ENCODE results near the gene IFNA21.
"Not testable (repeated sequence)": the region's sequence is repeated elsewhere in the genome, so short reads cannot be mapped to it uniquely, and the experiment has no call there.

The IFNA21 gene

DNA sequence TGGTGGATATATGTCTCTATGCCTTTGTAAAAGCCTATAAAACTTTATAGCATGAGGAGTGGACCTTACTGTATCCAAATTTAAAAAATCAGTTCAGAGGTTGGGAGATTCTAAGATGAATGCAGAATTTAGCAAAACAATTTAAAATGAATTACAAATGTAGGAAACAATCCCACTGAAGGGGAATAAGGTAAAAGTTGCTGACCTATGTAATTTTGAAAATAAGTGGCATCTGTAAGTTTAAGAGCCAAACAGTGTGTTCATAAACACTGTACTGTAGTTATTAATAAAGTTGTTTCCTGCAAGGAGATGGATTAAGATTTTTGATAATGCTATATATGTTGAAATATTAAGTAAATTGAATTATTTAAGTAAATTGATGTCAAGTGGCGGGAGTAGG lies 29.4 kb downstream of the IFNA21 start:
- no peak for DNase-seq

DNA sequence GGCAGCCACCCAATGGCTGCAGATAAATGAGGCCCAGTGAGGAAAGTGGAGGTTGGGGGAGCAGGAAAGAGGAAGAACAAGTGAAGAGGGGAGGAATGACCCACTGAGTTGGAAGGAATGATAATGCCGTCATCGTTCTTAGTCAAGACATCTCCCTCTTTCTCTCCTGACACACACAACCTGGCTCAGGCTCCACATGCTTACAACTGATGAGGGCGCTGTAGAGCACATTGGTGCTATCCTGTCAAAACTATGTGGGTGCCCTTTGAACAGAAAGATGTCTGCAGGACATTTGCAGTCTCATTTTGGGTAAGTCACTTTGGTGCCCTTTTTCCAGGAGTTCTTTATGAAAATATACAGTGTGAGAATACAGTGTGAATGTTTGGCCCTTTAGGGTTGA lies 30.7 kb downstream of the IFNA21 start:
- no peak for DNase-seq

DNA sequence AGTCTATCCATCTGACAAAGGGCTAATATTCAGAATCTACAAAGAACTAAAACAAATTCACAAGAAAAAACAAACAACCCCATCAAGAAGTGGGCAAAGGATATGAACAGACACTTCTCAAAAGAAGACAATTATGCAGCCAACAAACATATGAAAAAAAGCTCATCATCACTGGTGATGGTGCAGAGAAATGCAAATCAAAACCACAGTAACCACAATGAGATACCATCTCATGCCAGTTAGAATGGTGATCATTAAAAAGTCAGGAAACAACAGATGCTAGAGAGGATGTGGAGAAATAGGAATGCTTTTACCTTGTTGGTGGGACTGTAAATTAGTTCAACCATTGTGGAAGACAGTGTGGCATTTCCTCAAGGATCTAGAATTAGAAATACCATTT lies 38.3 kb downstream of the IFNA21 start:
- not testable (repeated sequence) for DNase-seq

DNA sequence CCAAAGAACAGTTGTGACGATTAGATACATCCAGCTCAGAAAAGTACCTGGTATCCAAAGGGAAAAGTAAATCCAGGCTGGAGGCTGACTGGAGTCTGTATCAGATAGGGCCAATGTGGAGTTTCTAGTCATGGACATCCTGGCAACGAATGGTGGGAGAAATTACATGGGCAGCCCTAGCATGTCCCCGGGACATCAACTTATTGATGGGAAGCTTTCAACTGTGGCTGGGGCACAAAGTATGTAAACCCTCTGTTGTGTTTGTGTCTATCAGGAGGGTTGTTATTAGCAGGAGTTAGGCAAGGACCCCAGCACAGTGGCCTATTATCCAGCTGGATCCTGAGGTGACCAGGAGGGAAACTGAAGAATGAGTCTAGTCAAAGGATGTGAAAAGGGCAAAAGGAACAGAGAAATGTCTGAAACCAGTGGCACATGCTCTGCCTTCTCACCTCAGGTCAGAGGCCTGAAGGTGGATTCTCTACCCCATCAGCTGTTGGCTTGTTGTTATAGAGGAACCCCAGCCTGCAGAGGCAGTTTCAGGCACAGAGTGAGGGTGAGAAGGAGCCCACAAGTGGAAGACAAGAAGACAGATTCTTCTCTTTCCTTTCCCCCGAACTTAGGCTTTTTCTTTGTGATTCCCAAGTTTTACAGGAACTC lies 44.7 kb downstream of the IFNA21 start:
- DNase-seq, result no peak

DNA sequence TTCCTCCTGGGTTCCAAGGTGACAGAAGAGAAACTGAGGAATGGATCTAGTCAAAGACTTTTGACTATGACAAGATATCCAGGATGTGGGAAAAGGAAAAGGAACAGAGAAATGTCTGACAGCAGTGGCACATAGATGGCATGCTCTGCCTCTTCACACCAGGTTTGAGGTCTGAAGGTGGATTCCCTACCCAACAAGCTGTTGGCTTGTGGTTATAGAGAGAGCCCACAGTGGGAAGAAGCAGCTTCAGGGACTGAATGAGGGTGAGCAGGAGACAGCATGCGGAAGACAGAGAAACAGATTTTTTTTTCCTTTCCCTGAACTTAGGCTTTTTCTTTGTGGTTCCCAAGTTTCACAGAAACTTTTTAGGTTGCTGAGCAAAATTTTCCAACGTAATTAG lies 45.4 kb downstream of the IFNA21 start:
- no peak for DNase-seq

DNA sequence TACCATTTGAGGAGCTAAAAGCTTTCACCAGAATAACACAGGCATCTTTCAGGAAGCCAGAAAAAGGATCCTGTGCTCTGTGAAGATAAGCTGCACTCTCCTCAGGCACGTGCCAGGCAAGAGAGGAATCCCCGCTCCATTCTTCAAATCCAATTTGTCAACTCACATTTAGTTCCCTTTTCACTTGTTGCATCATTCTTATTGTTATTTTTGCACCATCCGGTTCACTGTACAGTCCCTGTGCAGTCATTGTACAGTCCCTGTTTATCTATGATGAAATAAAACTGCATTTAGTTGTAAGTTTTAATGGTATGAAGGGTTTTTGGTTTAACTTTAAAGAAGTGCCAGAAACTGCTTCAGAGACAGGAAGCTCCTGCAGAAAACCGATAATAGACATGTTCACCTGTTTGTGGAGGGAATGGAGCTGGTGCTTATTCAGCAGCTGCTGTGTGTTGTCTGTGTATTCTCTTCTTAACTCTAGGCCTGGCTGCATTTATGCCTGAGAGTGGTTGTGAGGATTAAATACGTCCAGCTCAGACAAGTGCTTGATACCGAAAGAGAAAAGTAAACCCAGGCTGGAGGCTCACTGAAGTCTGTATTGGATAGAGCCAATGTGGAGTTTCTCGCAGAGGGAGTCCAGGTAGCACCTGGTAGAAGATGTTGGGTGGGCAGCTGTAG lies 47.2 kb downstream of the IFNA21 start:
- no peak for DNase-seq

All from effector CD4-positive, alpha-beta T cell (primary cell).